Mesothelial cell of epicardium (in vitro differentiated cells): Measurements from ENCODE around the gene VAMP2. TPM values are rescaled to one million over a fixed set of nuclear protein-coding genes. Genes with fewer than 3 reads are reported as not detected.
A peak's percentile ranks its signal among the peaks of the same experiment; 100 is the strongest.

Source experiments
- DNase-seq, 2 experiments: peaks; one replicate each; pipeline ENCODE4 v3.0.0; 2021; ENCODE audit warnings: low spot score in 2 of 2; ENCODE audit not compliant: unreplicated experiment in 2 of 2
- H3K27ac Mint-ChIP-seq: 2 replicates; pipeline ENCODE4 v1.8.0; 2021; ENCODE audit warnings: mixed read lengths
- H3K27me3 Mint-ChIP-seq: 2 replicates; pipeline ENCODE4 v1.8.0; 2021; ENCODE audit warnings: low read depth, mixed read lengths
- H3K36me3 Mint-ChIP-seq: 2 replicates; pipeline ENCODE4 v1.8.0; 2021; ENCODE audit warnings: mixed read lengths
- H3K4me1 Mint-ChIP-seq: 2 replicates; pipeline ENCODE4 v1.8.0; 2021; ENCODE audit warnings: mixed read lengths
- H3K4me3 Mint-ChIP-seq: 2 replicates; pipeline ENCODE4 v1.8.0; 2021; ENCODE audit warnings: mild to moderate bottlenecking, moderate library complexity, mixed read lengths
- H3K9me3 Mint-ChIP-seq: 2 replicates; pipeline ENCODE4 v1.8.0; 2021; ENCODE audit warnings: mixed read lengths
- total RNA-seq: library from RNA; stranded (reverse); gene quantifications from 3 replicates; pipeline ENCODE4 v1.2.1, GENCODE V29; 2021
- TF ChIP-seq, protein P1 (sequence below): fragments of 200-600 bp; sonication (generic); IDR thresholded peaks from one replicate; pipeline ENCODE4 v1.5.0; 2021; ENCODE audit warnings: antibody characterized with exemption; ENCODE audit not compliant: unreplicated experiment

VAMP2 gene
- total RNA-seq, 1 donor from 2014 or later = 54.8 TPM

DNA sequence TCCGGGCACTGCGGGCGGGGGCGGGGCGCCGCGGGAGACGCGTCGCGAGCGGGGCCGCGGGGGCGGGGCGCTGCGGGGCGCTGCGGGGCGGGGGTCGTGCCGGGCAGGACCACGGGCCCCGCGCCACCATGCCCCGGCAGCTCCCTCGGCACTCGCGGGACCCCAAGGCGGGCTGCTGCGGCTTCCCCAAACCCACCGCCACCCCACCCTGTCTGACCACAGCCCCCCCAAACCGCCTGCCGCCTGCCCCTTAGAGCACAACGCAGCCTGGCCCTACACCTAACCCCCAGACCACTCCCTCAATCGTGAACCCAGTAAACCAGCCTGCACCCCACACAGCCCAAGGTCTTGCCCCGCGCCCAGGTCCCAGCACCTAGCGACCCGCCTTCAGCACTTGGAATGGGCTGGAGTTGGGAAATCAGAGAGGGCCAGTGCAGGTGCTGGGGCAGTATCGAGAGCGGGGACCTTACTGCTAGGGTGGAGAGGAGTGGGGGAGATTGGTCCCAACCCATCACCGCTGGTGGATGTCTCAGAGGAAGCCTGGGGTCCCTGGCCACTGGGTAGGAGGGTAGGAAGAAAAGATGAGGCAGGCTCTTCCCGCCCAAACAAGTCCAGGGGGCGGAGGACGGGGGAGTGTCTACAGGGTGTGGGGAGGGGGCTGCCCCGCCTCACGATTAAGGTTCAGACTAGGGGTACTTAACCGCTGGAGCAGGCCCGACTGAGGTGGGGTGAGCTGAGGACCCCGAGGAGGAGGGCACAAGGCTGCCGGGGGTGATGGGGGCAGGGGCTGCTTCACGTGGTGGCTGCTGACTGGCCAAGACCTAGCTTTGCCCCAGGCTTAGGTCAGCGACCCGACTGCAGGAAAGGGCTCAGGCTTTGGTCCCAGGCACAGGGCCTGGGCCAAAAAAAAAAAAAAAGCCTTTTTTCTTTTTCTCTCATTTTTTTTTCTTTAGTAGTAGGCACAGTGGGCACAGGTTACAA lies 539 bp upstream of the VAMP2 start:
- no peak for DNase-seq
- Mint-ChIP-seq H3K9me3 (no peaks in the 10 kb centered on the region), H3K4me1 (peaks cover 37% of the 10 kb centered on the region), H3K36me3 (no peaks in the 10 kb centered on the region), H3K27ac (peak overlapping the region; percentile 97), H3K4me3 (peak overlapping the region; percentile 88), H3K27me3 (no peaks in the 10 kb centered on the region)
- TF ChIP-seq, protein P1, sequence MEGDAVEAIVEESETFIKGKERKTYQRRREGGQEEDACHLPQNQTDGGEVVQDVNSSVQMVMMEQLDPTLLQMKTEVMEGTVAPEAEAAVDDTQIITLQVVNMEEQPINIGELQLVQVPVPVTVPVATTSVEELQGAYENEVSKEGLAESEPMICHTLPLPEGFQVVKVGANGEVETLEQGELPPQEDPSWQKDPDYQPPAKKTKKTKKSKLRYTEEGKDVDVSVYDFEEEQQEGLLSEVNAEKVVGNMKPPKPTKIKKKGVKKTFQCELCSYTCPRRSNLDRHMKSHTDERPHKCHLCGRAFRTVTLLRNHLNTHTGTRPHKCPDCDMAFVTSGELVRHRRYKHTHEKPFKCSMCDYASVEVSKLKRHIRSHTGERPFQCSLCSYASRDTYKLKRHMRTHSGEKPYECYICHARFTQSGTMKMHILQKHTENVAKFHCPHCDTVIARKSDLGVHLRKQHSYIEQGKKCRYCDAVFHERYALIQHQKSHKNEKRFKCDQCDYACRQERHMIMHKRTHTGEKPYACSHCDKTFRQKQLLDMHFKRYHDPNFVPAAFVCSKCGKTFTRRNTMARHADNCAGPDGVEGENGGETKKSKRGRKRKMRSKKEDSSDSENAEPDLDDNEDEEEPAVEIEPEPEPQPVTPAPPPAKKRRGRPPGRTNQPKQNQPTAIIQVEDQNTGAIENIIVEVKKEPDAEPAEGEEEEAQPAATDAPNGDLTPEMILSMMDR = no peak

DNA sequence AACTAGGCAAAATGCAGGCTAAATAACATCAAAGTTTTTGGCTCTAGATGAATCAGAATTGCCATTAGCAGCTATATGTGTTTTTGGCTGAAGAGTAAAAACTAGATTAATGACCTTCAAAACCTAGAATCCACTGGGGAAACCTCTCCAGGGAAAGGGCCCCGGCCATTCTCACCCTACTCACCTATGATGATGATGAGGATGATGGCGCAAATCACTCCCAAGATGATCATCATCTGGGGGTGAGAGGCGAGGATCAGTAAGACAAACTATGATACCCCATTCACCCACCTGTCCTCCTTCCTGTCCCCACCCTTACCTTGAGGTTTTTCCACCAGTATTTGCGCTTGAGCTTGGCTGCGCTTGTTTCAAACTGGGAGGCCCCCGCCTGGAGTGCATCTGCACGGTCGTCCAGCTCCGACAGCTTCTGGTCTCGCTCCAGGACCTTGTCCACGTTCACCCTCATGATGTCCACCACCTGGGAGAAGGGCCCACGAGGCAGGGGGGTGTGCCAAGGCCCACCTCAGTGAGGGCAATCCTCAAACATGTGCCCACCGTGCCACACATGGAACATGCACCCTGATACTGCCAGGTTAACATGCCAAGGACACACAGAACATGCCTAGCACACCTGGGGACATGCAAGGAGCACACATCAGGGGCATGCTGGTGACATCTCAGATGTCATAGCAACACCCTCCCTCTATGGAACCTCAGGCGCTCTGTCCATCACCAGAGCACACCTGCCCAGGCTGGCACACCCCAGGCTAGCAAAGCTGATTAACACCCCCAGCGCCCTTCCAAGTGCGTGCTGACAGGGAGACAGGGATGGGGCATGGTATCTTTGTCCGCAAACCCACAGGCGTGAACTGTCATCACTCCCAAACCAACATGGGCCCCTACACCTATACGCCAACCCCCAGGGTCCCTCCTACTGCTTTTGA lies 1.2 kb downstream of the VAMP2 start:
- Mint-ChIP-seq H3K4me3 (peak overlapping the region; percentile 73), H3K27me3 (no peaks in the 10 kb centered on the region), H3K4me1 (peaks cover 37% of the 10 kb centered on the region), H3K9me3 (no peaks in the 10 kb centered on the region), H3K27ac (peak overlapping the region; percentile 82), H3K36me3 (no peaks in the 10 kb centered on the region)
- TF ChIP-seq, protein P1 = no peak
- no peak for DNase-seq

- no peak for DNase-seq
- Mint-ChIP-seq H3K27ac (peak overlapping the region; percentile 82), H3K9me3 (no peaks in the 10 kb centered on the region), H3K27me3 (no peaks in the 10 kb centered on the region), H3K36me3 (no peaks in the 10 kb centered on the region), H3K4me3 (peak overlapping the region; percentile 73), H3K4me1 (peaks cover 37% of the 10 kb centered on the region)
- TF ChIP-seq, protein P1 = no peak
Measured at GRCh38 chr17:8160741-8161221, 2.0 kb downstream of the VAMP2 start.

- H3K4me1 Mint-ChIP-seq = peaks cover 37% of the 10 kb centered on the region
- H3K4me3 Mint-ChIP-seq = peak overlapping the region; percentile 73
- no peak for DNase-seq
- H3K27me3 Mint-ChIP-seq = no peaks in the 10 kb centered on the region
- no peaks in the 10 kb centered on the region for H3K9me3 Mint-ChIP-seq
- H3K36me3 Mint-ChIP-seq = no peaks in the 10 kb centered on the region
- TF ChIP-seq, protein P1 = no peak
- peak overlapping the region; percentile 77 for H3K27ac Mint-ChIP-seq
Measured at GRCh38 chr17:8160224-8160577, 2.5 kb downstream of the VAMP2 start.

DNA sequence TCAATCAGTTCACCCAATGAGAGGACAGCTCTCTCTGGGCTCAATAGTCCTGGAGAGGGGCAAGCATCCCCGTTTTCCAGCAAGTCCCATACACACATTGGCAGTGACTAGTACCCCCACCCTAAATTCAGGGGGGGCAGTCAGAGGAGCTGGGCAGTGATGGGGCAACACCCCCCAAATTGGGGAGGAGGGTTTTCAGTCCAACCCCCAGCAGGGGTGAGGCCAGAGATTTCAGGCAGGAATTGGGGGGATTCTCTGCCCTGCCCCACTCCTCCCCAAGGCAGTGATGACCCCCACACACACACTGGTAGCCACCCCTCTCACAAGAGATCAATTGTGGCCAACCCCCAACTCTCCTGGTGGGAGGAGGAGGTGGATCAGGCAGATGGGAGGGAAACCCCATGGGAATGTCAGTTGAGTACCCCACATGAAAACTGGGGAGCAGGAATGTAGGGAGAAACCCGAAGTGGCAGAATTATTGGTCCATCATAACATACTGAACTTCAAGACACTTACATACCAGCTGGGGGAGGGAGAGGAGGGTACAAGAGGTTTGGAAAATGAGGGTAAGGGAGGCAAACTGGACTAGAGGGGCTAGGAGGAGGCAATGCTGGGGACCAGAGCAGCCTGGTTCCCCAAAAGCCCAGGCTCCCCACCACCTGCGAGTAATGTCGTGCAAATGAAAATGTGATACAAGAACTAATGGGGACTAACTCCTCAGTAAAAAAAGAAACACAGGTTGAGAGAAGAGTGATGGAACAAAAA lies 3.1 kb downstream of the VAMP2 start:
- H3K36me3 Mint-ChIP-seq = no peaks in the 10 kb centered on the region
- H3K27ac Mint-ChIP-seq = peak overlapping the region; percentile 77
- H3K27me3 Mint-ChIP-seq = no peaks in the 10 kb centered on the region
- DNase-seq = no peak
- H3K9me3 Mint-ChIP-seq = no peaks in the 10 kb centered on the region
- TF ChIP-seq, protein P1 = no peak
- H3K4me1 Mint-ChIP-seq = peaks cover 35% of the 10 kb centered on the region
- peak overlapping the region; percentile 39 for H3K4me3 Mint-ChIP-seq
